Astrocyte of the spinal cord (primary cell): ENCODE data around the gene TBC1D1.

Source experiments
- DNase-seq: peaks from one replicate; pipeline ENCODE4 v3.0.0; 2011; ENCODE audit warnings: low read depth, low spot score
- H3K4me3 ChIP-seq: 2 replicates; pipeline ENCODE4 v1.5.1; 2011; ENCODE audit warnings: low read depth, mild to moderate bottlenecking, low read length, moderate library complexity
- CTCF ChIP-seq: IDR thresholded peaks from 2 replicates; pipeline ENCODE4 v1.5.1; 2012; ENCODE audit warnings: low read depth, mild to moderate bottlenecking, low read length, inconsistent platforms
- in situ Hi-C: cut with HindIII; loops from 2 replicates; pipeline ENCODE4 v1.10.0; 2017; ENCODE audit warnings: low sequenced_read_pairs

The TBC1D1 gene

DNA sequence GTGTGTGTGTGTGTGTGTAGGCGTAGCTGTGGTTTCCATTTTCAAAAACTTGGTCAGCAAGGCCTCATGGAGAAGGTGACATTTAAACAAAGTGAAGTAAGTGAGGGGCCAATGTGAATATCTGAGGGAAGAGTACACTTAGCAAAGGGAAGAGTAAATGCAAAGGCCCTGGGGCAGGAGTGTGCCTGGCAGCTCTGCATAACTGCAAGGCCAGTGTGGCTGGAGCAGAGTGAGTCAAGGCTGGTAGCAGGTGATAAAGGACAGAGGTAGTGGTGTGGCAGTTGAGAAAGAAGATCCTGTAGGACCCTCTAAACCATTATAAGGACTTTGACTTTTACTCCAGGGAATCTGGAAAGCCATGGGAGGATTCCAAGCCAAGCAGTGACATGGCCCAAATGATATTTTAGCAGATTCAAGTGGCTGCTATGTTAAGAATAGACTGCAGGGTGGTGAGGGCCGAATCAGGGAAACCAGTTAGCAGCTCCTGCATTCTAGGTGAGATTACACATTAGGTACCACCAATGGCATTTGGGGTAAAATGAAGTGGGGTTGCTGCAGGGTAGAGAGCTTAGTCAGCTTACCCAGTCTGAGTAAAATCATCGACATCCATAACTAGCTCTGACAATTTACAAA is 5.9 kb upstream of the TBC1D1 start:
- H3K4me3 ChIP-seq = no peak overlapping the region
- in situ Hi-C loops = no loop called here
- TF ChIP-seq CTCF = no peak
- no peak for DNase-seq

- no peak for TF ChIP-seq CTCF
- no peak overlapping the region for H3K4me3 ChIP-seq
- no peak for DNase-seq
- in situ Hi-C loops = no loop called here
These were observed 5.4 kb upstream of the TBC1D1 start for GRCh38 chr4:37885496-37885895.

DNA sequence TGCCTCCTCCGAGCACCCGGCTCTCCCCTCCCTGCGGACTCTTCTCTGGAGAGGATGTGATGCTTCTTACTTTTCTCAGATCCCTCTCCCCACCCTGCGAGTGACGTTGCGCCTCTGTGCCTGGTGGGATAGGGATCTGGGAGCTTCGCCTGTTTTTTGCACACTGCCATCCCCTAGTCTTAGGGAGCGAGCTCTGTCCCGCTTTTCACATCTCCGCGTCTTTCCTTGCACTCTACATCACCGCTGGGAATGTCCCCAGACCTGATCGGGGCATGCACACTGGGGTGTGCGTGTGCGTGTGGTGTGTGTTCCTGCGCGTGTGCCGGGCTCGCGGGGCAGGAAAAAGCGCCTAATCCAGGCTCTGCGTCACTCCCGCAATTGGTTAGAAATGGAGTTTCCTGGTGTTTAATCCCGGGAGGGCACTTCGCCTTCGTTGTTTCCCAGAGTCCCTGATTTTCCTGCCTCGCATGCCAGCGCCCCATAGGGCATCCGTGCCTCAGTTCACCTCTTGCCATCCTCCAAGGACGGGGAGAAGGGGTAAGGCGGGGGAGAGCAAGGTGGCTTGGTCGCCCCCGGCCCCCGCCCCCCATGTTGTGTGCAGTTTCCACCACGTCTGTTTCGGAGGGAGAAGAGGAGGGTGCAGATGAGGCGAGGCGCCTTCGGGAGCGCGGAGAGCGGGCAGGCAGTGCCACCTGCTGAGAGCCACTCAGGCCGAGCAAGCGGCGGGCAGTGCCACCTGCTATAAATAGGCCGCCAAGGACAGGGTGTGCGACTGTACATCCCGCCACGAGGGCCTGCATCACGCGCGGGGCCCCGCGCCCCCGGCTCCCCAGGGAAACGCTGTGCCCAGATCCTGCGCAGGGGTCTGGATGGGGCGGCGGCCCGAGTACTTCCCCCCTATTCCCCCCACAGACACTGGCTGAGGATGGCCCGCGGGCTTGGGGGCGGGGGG is 759 bp upstream of the TBC1D1 start:
- H3K4me3 ChIP-seq = peak overlapping the region; percentile 57
- in situ Hi-C loops = no loop called here
- no peak for TF ChIP-seq CTCF
- DNase-seq = no peak

- DNase-seq = no peak
- in situ Hi-C loops = no loop called here
- TF ChIP-seq CTCF = no peak
- H3K4me3 ChIP-seq = peak overlapping the region; percentile 57
These were observed 626 bp downstream of the TBC1D1 start for GRCh38 chr4:37891260-37892159.

DNA sequence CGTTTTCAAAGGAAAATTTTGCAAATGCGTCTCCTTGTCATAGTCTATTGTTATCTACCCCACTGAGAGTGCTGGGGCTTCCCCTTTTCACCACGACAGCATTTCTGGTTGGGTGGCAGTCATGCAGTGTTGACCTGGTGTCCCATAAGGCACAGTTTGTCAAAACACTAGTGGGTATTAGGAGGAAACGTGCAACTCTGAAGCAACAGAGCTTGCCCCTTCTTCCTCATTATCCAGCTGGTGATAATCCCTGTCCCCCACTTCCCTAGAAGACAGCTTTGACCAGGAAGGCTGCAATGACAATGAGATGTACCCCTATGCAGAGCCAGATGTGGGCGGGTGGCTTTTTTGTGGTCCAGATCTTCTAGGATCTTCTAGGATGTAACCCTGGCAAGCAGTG is 1.8 kb downstream of the TBC1D1 start:
- in situ Hi-C loops = no loop called here
- TF ChIP-seq CTCF = no peak
- H3K4me3 ChIP-seq = no peak overlapping the region
- DNase-seq = no peak

DNA sequence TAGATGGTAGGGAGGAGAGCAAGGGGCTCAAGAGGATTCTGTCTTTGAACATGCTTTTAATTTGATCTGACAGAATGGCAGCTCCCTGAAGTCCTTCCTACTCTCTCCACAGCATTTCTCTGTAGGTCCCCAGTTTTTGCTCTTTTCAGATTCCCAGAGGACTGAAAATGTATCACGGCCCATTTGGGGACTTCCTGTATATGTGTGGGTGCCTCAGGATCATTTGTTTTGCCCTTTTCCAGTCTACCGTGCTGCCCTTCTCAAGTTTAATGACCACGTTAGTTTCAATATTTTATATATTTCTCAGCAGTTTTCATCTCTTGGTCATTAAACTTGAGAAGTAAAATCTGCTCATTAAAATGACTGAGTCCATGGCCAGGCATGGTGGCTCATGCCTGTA is 2.3 kb downstream of the TBC1D1 start:
- no peak overlapping the region for H3K4me3 ChIP-seq
- no peak for TF ChIP-seq CTCF
- no peak for DNase-seq
- in situ Hi-C loops = no loop called here
